Loucy (cell line): ENCODE results near the gene GPN2.

Experiments
- H2AFZ ChIP-seq: fragments of 200-600 bp; sonication (generic); 2 replicates; pipeline ENCODE4 v1.6.0; 2016; ENCODE audit warnings: antibody characterized with exemption, mild to moderate bottlenecking, low read length, moderate library complexity
- H3F3A ChIP-seq: fragments of 200-600 bp; 2 replicates; pipeline ENCODE4 v1.6.0; 2016; ENCODE audit warnings: antibody characterized with exemption, low read depth, mild to moderate bottlenecking
- H3K27me3 ChIP-seq: fragments of 200-600 bp; sonication (generic); 2 replicates; pipeline ENCODE4 v1.6.1; 2014; ENCODE audit warnings: low read length, mild to moderate bottlenecking; ENCODE audit not compliant: insufficient read depth, poor library complexity, severe bottlenecking
- H3K36me3 ChIP-seq: fragments of 200-600 bp; sonication (generic); 2 replicates; pipeline ENCODE4 v1.6.1; 2016; ENCODE audit warnings: low read length; ENCODE audit not compliant: insufficient read depth
- H3K4me1 ChIP-seq: fragments of 200-600 bp; sonication (generic); 2 replicates; pipeline ENCODE4 v1.5.1; 2014; ENCODE audit warnings: low read length, mild to moderate bottlenecking; ENCODE audit not compliant: insufficient read depth, poor library complexity, severe bottlenecking
- H3K4me2 ChIP-seq: fragments of 200-600 bp; sonication (generic); 2 replicates; pipeline ENCODE4 v1.6.0; 2014; ENCODE audit warnings: antibody characterized with exemption, low read length, low read depth, mild to moderate bottlenecking; ENCODE audit not compliant: poor library complexity, severe bottlenecking
- H3K4me3 ChIP-seq: fragments of 200-600 bp; sonication (generic); 2 replicates; pipeline ENCODE4 v1.5.1; 2014; ENCODE audit warnings: low read length, mild to moderate bottlenecking, mixed read lengths; ENCODE audit not compliant: poor library complexity, severe bottlenecking
- H3K79me2 ChIP-seq: fragments of 200-600 bp; sonication (generic); 2 replicates; pipeline ENCODE4 v1.6.1; 2014; ENCODE audit warnings: low read length; ENCODE audit not compliant: insufficient read depth
- H3K9ac ChIP-seq: fragments of 200-600 bp; sonication (generic); 2 replicates; pipeline ENCODE4 v1.6.0; 2014; ENCODE audit warnings: mild to moderate bottlenecking, low read depth, low read length, moderate library complexity; ENCODE audit not compliant: poor library complexity, severe bottlenecking
- H3K9me2 ChIP-seq: fragments of 200-600 bp; sonication (generic); replicated peaks from 2 replicates; pipeline ENCODE4 v1.6.1; 2016; ENCODE audit warnings: low read depth, low read length, mixed read lengths
- H3K9me3 ChIP-seq: fragments of 200-600 bp; sonication (generic); 2 replicates; pipeline ENCODE4 v1.6.1; 2014; ENCODE audit warnings: mild to moderate bottlenecking, antibody characterized with exemption, low read length, low read depth; ENCODE audit not compliant: insufficient read depth
- H4K20me1 ChIP-seq: fragments of 200-600 bp; sonication (generic); 2 replicates; pipeline ENCODE4 v1.6.0; 2014; ENCODE audit warnings: antibody characterized with exemption, low read length, mild to moderate bottlenecking; ENCODE audit not compliant: insufficient read depth, poor library complexity, severe bottlenecking
- CTCF ChIP-seq: fragments of 200-600 bp; sonication (generic); conservative IDR thresholded peaks from 2 replicates; pipeline ENCODE4 v1.5.1; 2014; ENCODE audit warnings: mild to moderate bottlenecking, antibody characterized with exemption, low read length
- EZH2phosphoT487 ChIP-seq: fragments of 200-600 bp; IDR thresholded peaks from 2 replicates; pipeline ENCODE4 v1.6.1; 2018; ENCODE audit warnings: antibody characterized with exemption, mild to moderate bottlenecking, moderate library complexity, borderline replicate concordance

The GPN2 gene

GRCh38 chr1:26864610-26865480, 25.2 kb downstream of the GPN2 start:
- H3K79me2 ChIP-seq = peaks cover 5% of the 10 kb centered on the region; the same call in 1 of the 2 replicates
- H3K36me3 ChIP-seq = no peaks in the 10 kb centered on the region
- H3K9me2 ChIP-seq = no peaks in the 10 kb centered on the region
- peak overlapping the region; percentile 81 for H2AFZ ChIP-seq
- H3K27me3 ChIP-seq = no peaks in the 10 kb centered on the region
- H4K20me1 ChIP-seq = no peaks in the 10 kb centered on the region
- H3K4me3 ChIP-seq = peak overlapping the region; percentile 89
- peak overlapping the region; percentile 87 for H3K4me2 ChIP-seq
- TF ChIP-seq CTCF = peak; percentile 26; the same call in 1 of the 2 replicates
- no peak for TF ChIP-seq EZH2phosphoT487
- H3K4me1 ChIP-seq = peaks cover 9% of the 10 kb centered on the region
- H3K9me3 ChIP-seq = no peaks in the 10 kb centered on the region
- peak overlapping the region; percentile 99 for H3K9ac ChIP-seq
- H3F3A ChIP-seq = no peaks in the 10 kb centered on the region

DNA sequence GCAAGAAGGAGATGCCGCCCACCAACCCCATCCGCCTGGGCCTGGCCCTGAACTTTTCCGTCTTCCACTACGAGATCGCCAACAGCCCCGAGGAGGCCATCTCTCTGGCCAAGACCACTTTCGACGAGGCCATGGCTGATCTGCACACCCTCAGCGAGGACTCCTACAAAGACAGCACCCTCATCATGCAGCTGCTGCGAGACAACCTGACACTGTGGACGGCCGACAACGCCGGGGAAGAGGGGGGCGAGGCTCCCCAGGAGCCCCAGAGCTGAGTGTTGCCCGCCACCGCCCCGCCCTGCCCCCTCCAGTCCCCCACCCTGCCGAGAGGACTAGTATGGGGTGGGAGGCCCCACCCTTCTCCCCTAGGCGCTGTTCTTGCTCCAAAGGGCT, 26.4 kb downstream of the GPN2 start:
- peaks cover 9% of the 10 kb centered on the region for H3K4me1 ChIP-seq
- H3K79me2 ChIP-seq = peaks cover 5% of the 10 kb centered on the region; the same call in 1 of the 2 replicates
- TF ChIP-seq EZH2phosphoT487 (no peak), CTCF (no peak)
- no peaks in the 10 kb centered on the region for H3K9me2 ChIP-seq
- no peaks in the 10 kb centered on the region for H4K20me1 ChIP-seq
- no peaks in the 10 kb centered on the region for H3F3A ChIP-seq
- no peak overlapping the region for H2AFZ ChIP-seq
- no peaks in the 10 kb centered on the region for H3K9me3 ChIP-seq
- H3K9ac ChIP-seq = peak overlapping the region; percentile 99
- H3K36me3 ChIP-seq = no peaks in the 10 kb centered on the region
- H3K4me2 ChIP-seq = peak overlapping the region; percentile 87
- no peaks in the 10 kb centered on the region for H3K27me3 ChIP-seq
- peak overlapping the region; percentile 89 for H3K4me3 ChIP-seq

DNA sequence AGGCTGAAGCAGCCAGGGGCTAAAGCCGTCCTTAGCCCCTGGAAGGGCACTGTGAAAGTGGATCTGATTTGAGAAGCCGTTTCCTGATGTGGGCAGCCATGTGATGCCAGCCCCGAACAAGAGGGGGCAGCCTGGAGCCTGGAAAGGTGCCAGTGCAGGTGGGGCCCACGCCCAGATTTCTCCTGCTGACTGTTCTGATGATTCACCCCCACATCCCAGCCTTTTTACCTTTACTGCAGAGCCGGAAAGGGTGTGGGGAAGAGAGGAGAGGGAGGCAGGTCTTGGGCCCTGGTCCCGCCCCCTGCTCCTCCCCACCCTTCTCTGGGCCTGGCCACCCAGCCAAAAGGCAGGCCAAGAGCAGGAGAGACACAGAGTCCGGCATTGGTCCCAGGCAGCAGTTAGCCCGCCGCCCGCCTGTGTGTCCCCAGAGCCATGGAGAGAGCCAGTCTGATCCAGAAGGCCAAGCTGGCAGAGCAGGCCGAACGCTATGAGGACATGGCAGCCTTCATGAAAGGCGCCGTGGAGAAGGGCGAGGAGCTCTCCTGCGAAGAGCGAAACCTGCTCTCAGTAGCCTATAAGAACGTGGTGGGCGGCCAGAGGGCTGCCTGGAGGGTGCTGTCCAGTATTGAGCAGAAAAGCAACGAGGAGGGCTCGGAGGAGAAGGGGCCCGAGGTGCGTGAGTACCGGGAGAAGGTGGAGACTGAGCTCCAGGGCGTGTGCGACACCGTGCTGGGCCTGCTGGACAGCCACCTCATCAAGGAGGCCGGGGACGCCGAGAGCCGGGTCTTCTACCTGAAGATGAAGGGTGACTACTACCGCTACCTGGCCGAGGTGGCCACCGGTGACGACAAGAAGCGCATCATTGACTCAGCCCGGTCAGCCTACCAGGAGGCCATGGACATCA, 27.1 kb downstream of the GPN2 start, which contains the start of gene SFN:
SFN (plus strand) TSS at position 369 of the 904 bp plus-strand sequence; CDS start at position 433, 64 bp downstream.
- Histone ChIP-seq H3K9me2 (no peaks in the 10 kb centered on the region), H3K4me2 (peak within 1 kb of the TSS; percentile 87), H4K20me1 (no peaks in the 10 kb centered on the region), H3K4me3 (peak within 1 kb of the TSS; percentile 89), H3K9ac (peak within 1 kb of the TSS; percentile 99), H2AFZ (no peak within 1 kb of the TSS), H3K4me1 (peaks cover 9% of the 10 kb centered on the region), H3F3A (no peaks in the 10 kb centered on the region), H3K79me2 (peaks cover 5% of the 10 kb centered on the region; the same call in 1 of the 2 replicates), H3K27me3 (no peaks in the 10 kb centered on the region), H3K9me3 (no peaks in the 10 kb centered on the region), H3K36me3 (no peaks in the 10 kb centered on the region)
- no peak for TF ChIP-seq EZH2phosphoT487
- peak; percentile 73 for TF ChIP-seq CTCF
